ENCODE results near the gene TNS3.

The TNS3 gene

GRCh38 chr7:47525066-47525623, 56.8 kb downstream of the TNS3 start:
- DNase-seq (ENCODE audit: extremely low spot score) = no peak

GRCh38 chr7:47523401-47523800, 58.5 kb downstream of the TNS3 start:
- ChIA-PET POLR2A (no interaction called here), CTCF (no interaction called here)
- no peak for DNase-seq (ENCODE audit: extremely low spot score)
- no peak for TF ChIP-seq CTCF (IDR thresholded peaks at IDR 0.05; ENCODE audit: control extremely low read depth, extremely low read depth, low read depth, missing control alignments)

More at GRCh38 chr7:47525066-47525623, 56.8 kb downstream of the TNS3 start:
- ChIA-PET POLR2A (no interaction called here), CTCF (no interaction called here)
- TF ChIP-seq CTCF (IDR thresholded peaks at IDR 0.05; ENCODE audit: control extremely low read depth, extremely low read depth, low read depth, missing control alignments) = no peak

- no peak for TF ChIP-seq CTCF (IDR thresholded peaks at IDR 0.05; ENCODE audit: control extremely low read depth, extremely low read depth, low read depth, missing control alignments)
- no peak for DNase-seq (ENCODE audit: extremely low spot score)
- CTCF ChIA-PET = no interaction called here
- POLR2A ChIA-PET = no interaction called here
These were observed 59.9 kb downstream of the TNS3 start for GRCh38 chr7:47521816-47522561.

GRCh38 chr7:47521011-47521795, 60.7 kb downstream of the TNS3 start:
- DNase-seq (ENCODE audit: extremely low spot score) = no peak
- ChIA-PET POLR2A (no interaction called here), CTCF (no interaction called here)
- TF ChIP-seq CTCF (IDR thresholded peaks at IDR 0.05; ENCODE audit: control extremely low read depth, extremely low read depth, low read depth, missing control alignments) = no peak

GRCh38 chr7:47520406-47520805, 61.5 kb downstream of the TNS3 start:
- ChIA-PET POLR2A (no interaction called here), CTCF (interaction anchor here (1.0 kb wide), 1 partner anchor 254 kb away, joined by 3 read pairs; no protein-coding TSS in a partner anchor)
- no peak for TF ChIP-seq CTCF (IDR thresholded peaks at IDR 0.05; ENCODE audit: control extremely low read depth, extremely low read depth, low read depth, missing control alignments)
- DNase-seq (ENCODE audit: extremely low spot score) = no peak

- DNase-seq (ENCODE audit: extremely low spot score) = no peak
- CTCF ChIA-PET = no interaction called here
- no peak for TF ChIP-seq CTCF (IDR thresholded peaks at IDR 0.05; ENCODE audit: control extremely low read depth, extremely low read depth, low read depth, missing control alignments)
- POLR2A ChIA-PET = no interaction called here
These were observed 63.1 kb downstream of the TNS3 start for GRCh38 chr7:47518827-47519226.

All from GM10248 (cell line).